Liver (tissue), 9 donors: Measurements from ENCODE around the gene SHB. TPM values are rescaled to one million over a fixed set of nuclear protein-coding genes. Genes with fewer than 3 reads are reported as not detected.

Source experiments
- DNase-seq: peaks from one replicate; pipeline ENCODE4 v3.0.0-alpha.2; 2017; ENCODE audit warnings: low spot score
- H3K27ac ChIP-seq, 2 donors: one replicate each; pipeline ENCODE4 v1.7.0; 2013; ENCODE audit warnings: inconsistent platforms in 2 of 2, low read length in 2 of 2, control low read depth in 1 of 2, low read depth in 1 of 2, mild to moderate bottlenecking in 1 of 2
- H3K27me3 ChIP-seq, 4 donors: one replicate each; pipeline versions ENCODE4 v1.6.1 to v1.7.0; 2013; ENCODE audit warnings: low read length in 3 of 4, inconsistent platforms in 1 of 4, mild to moderate bottlenecking in 1 of 4, moderate library complexity in 1 of 4; ENCODE audit not compliant: control insufficient read depth in 4 of 4, insufficient read depth in 4 of 4
- H3K36me3 ChIP-seq, 4 donors: one replicate each; pipeline versions ENCODE4 v1.6.1 to v1.7.0; 2013; ENCODE audit warnings: low read length in 3 of 4, mild to moderate bottlenecking in 3 of 4, low read depth in 1 of 4, moderate library complexity in 1 of 4; ENCODE audit not compliant: control insufficient read depth in 4 of 4, insufficient read depth in 3 of 4
- H3K4me1 ChIP-seq, 4 donors: one replicate each; pipeline versions ENCODE4 v1.6.1 to v1.7.0; 2013; ENCODE audit warnings: low read length in 3 of 4, mild to moderate bottlenecking in 3 of 4, moderate library complexity in 1 of 4; ENCODE audit not compliant: control insufficient read depth in 4 of 4, insufficient read depth in 4 of 4
- H3K4me3 ChIP-seq, 3 donors: one replicate each; pipeline versions ENCODE4 v1.6.1 to v1.7.0; 2013; ENCODE audit warnings: low read length in 3 of 3, control low read depth in 1 of 3, low read depth in 1 of 3, mild to moderate bottlenecking in 1 of 3
- H3K9ac ChIP-seq, 2 donors: one replicate each; pipeline ENCODE4 v1.7.0; 2013; ENCODE audit warnings: low read length in 2 of 2, mild to moderate bottlenecking in 2 of 2, moderate library complexity in 2 of 2, control low read depth in 1 of 2, low read depth in 1 of 2
- H3K9me3 ChIP-seq, 4 donors: one replicate each; pipeline versions ENCODE4 v1.6.1 to v1.7.0; 2013; ENCODE audit warnings: low read length in 3 of 4; ENCODE audit not compliant: control insufficient read depth in 4 of 4
- ATF3 ChIP-seq: IDR thresholded peaks from 2 replicates; pipeline ENCODE4 v1.6.1; 2016; ENCODE audit warnings: antibody characterized with exemption
- CTCF ChIP-seq: fragments of 150-350 bp; IDR thresholded peaks from 2 replicates; pipeline ENCODE4 v1.5.1; 2017; ENCODE audit warnings: improper control_type of control experiment, low read depth, low read length; ENCODE audit not compliant: missing input control
- EGR1 ChIP-seq, 2 donors: IDR thresholded peaks; 2 replicates each; pipeline ENCODE4 v1.6.1; 2016 to 2018; ENCODE audit warnings: antibody characterized with exemption in 2 of 2, low read depth in 2 of 2
- FOXA1 ChIP-seq: IDR thresholded peaks from 2 replicates; pipeline ENCODE4 v1.6.1; 2016; ENCODE audit warnings: antibody characterized with exemption
- FOXA2 ChIP-seq: IDR thresholded peaks from 2 replicates; pipeline ENCODE4 v1.6.1; 2016; ENCODE audit warnings: antibody characterized with exemption
- GABPA ChIP-seq, 2 donors: IDR thresholded peaks in 1 of 2; conservative IDR thresholded peaks in 1 of 2; 2 replicates each; pipeline ENCODE4 v1.6.1; 2016; ENCODE audit warnings: antibody characterized with exemption in 2 of 2, mild to moderate bottlenecking in 1 of 2, moderate library complexity in 1 of 2
- HNF4A ChIP-seq, 2 donors: conservative IDR thresholded peaks; 2 replicates each; pipeline ENCODE4 v1.6.1; 2016; ENCODE audit warnings: antibody characterized with exemption in 2 of 2, mild to moderate bottlenecking in 2 of 2
- HNF4G ChIP-seq: IDR thresholded peaks from 2 replicates; pipeline ENCODE4 v1.6.1; 2016; ENCODE audit warnings: antibody characterized with exemption
- JUND ChIP-seq, 2 donors: IDR thresholded peaks; 2 replicates each; pipeline ENCODE4 v1.6.1; 2016; ENCODE audit warnings: antibody characterized with exemption in 2 of 2
- MAX ChIP-seq: IDR thresholded peaks from 2 replicates; pipeline ENCODE4 v1.6.1; 2016; ENCODE audit warnings: antibody characterized with exemption
- NR2F2 ChIP-seq: IDR thresholded peaks from 2 replicates; pipeline ENCODE4 v1.6.1; 2016; ENCODE audit warnings: antibody characterized with exemption
- RAD21 ChIP-seq, 2 donors: IDR thresholded peaks; 2 replicates each; pipeline ENCODE4 v1.6.1; 2016; ENCODE audit warnings: antibody characterized with exemption in 2 of 2, mild to moderate bottlenecking in 2 of 2
- REST ChIP-seq: IDR thresholded peaks from 2 replicates; pipeline ENCODE4 v1.6.1; 2016; ENCODE audit warnings: antibody characterized with exemption, mild to moderate bottlenecking
- RXRA ChIP-seq, 2 donors: IDR thresholded peaks; 2 replicates each; pipeline ENCODE4 v1.6.1; 2017 to 2018; ENCODE audit warnings: antibody characterized with exemption in 2 of 2, mild to moderate bottlenecking in 1 of 2
- SP1 ChIP-seq: IDR thresholded peaks from 2 replicates; pipeline ENCODE4 v1.6.1; 2018; ENCODE audit warnings: antibody characterized with exemption, mild to moderate bottlenecking
- TAF1 ChIP-seq: conservative IDR thresholded peaks from 2 replicates; pipeline ENCODE4 v1.6.1; 2016; ENCODE audit warnings: antibody characterized with exemption, mild to moderate bottlenecking
- YY1 ChIP-seq: IDR thresholded peaks from 2 replicates; pipeline ENCODE4 v1.6.1; 2016; ENCODE audit warnings: antibody characterized with exemption, mild to moderate bottlenecking
- ZBTB33 ChIP-seq: IDR thresholded peaks from 2 replicates; pipeline ENCODE4 v1.6.1; 2016; ENCODE audit warnings: antibody characterized with exemption
- WGBS: extraction: QIAGEN DNeasy Blood & Tissue Kit; methylation state at CpG from one replicate; pipeline ENCODE4 v1.1.7; 2013; 5-methylcytosine and 5-hydroxymethylcytosine counted together
- polyA plus RNA-seq, 2 donors: library from polyadenylated mRNA; stranded (reverse) in 1 of 2; unstranded in 1 of 2; fragments of 200-250 nt in 1 of 2; fragments of >200 nt in 1 of 2; fragmentation: Nextera tagmentation in 1 of 2; extraction: Ambion mirVana in 1 of 2; gene quantifications; one replicate each; pipeline versions ENCODE4 v1.2.1 to v1.2.3, GENCODE V29; 2013 to 2015
- total RNA-seq, 2 donors: library from RNA; depleted of rRNA; stranded (reverse); fragments of >200 nt; gene quantifications; one replicate each; pipeline ENCODE4 v1.2.3, GENCODE V29; 2014
- donor health status: healthy.
- donor health status: healthy.
- donor health status: healthy.
- donor health status: healthy.
- donor health status: healthy.

The SHB gene
- total and polyA plus RNA-seq, 4 donors = 3.4 to 17.3 (median 7.0) TPM

GRCh38 chr9:37939575-37940095 is 129.4 kb downstream of the SHB start:
- no peak for DNase-seq
- Histone ChIP-seq H3K9ac (no peak overlapping the region), H3K27me3 (no peaks in the 10 kb centered on the region), H3K4me1 (peaks cover 0 to 16% (median 7%) of the 10 kb centered on the region in 4 donors), H3K27ac (peak overlapping the region; percentile 31 to 41), H3K9me3 (no peaks in the 10 kb centered on the region), H3K36me3 (peaks cover 0 to 24% (median 14%) of the 10 kb centered on the region in 4 donors), H3K4me3 (no peak overlapping the region)
- TF ChIP-seq ZBTB33 (no peak), SP1 (no peak), FOXA2 (no peak), CTCF (no peak), TAF1 (no peak), ATF3 (no peak), RAD21 (IDR thresholded peaks at IDR 0.05) (no peak), GABPA (IDR thresholded peaks at IDR 0.05 in 1 of 2, conservative IDR thresholded peaks at IDR 0.05 in 1 of 2) (no peak), RXRA (IDR thresholded peaks at IDR 0.05) (no peak), NR2F2 (no peak), FOXA1 (no peak), HNF4A (conservative IDR thresholded peaks at IDR 0.05) (no peak), HNF4G (no peak), JUND (IDR thresholded peaks at IDR 0.05) (no peak)
- 67% methylated on average over 6 of the region's 6 CpGs for WGBS

- TF ChIP-seq RAD21 (IDR thresholded peaks at IDR 0.05) (no peak), NR2F2 (peak; percentile 24)
- H3K9ac ChIP-seq = no peak overlapping the region
- H3K4me1 ChIP-seq = peaks cover 0 to 16% (median 7%) of the 10 kb centered on the region in 4 donors
Measured at GRCh38 chr9:37938121-37938891, 130.7 kb downstream of the SHB start.

GRCh38 chr9:37937366-37937765 is 131.7 kb downstream of the SHB start:
- Histone ChIP-seq H3K9ac (no peak overlapping the region), H3K27ac (no peak overlapping the region)
- TF ChIP-seq EGR1 (IDR thresholded peaks at IDR 0.05; ENCODE audit: low read depth in 2 of 2) (no peak), SP1 (no peak), TAF1 (no peak), FOXA2 (no peak), FOXA1 (no peak), MAX (no peak), ATF3 (no peak), REST (no peak), YY1 (no peak)

More at GRCh38 chr9:37938121-37938891, 130.7 kb downstream of the SHB start:
- H3K4me3 ChIP-seq = no peak overlapping the region
- H3K9me3 ChIP-seq = no peaks in the 10 kb centered on the region
- H3K27me3 ChIP-seq = no peaks in the 10 kb centered on the region
- no peak overlapping the region for H3K27ac ChIP-seq
- peaks cover 5 to 23% (median 11%) of the 10 kb centered on the region in 4 donors for H3K36me3 ChIP-seq
- WGBS = 79% methylated on average over 22 of the region's 22 CpGs
- no peak for DNase-seq

More at GRCh38 chr9:37937366-37937765, 131.7 kb downstream of the SHB start:
- H3K9me3 ChIP-seq = no peaks in the 10 kb centered on the region
- no peak for DNase-seq
- 90% methylated on average over 9 of the region's 9 CpGs for WGBS
- H3K36me3 ChIP-seq = peaks cover 5 to 19% (median 11%) of the 10 kb centered on the region in 4 donors
- no peak overlapping the region for H3K4me3 ChIP-seq
- H3K4me1 ChIP-seq = peaks cover 0 to 16% (median 7%) of the 10 kb centered on the region in 4 donors
- no peaks in the 10 kb centered on the region for H3K27me3 ChIP-seq
